ENCODE data around the gene VTCN1.
"Not testable (repeated sequence)": the region's sequence is repeated elsewhere in the genome, so short reads cannot be mapped to it uniquely, and the experiment has no call there.

The VTCN1 gene

DNA sequence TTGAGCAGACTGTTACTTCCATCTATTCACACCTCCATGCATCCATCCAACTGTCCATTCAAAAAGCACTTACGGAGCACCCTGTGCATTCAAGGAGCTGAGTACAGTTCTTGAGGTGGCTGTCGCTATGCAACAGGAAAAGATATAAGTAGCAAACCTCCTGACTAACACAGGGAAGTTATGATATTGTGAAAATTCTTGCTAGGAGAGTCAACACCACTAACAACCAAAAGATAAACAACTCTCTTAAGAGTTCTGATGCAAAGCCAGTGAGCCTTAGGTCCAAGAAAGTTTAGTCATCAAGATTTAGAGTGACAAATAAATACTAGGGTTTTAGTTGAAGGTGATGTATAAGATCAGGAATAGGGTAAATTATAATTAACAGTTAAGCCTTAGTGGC is 44.7 kb downstream of the VTCN1 start:
- DNase-seq (ENCODE audit: low spot score): no peak

- DNase-seq (ENCODE audit: low spot score): no peak
Observed at GRCh38 chr1:117164209-117164608, 46.5 kb downstream of the VTCN1 start.

DNA sequence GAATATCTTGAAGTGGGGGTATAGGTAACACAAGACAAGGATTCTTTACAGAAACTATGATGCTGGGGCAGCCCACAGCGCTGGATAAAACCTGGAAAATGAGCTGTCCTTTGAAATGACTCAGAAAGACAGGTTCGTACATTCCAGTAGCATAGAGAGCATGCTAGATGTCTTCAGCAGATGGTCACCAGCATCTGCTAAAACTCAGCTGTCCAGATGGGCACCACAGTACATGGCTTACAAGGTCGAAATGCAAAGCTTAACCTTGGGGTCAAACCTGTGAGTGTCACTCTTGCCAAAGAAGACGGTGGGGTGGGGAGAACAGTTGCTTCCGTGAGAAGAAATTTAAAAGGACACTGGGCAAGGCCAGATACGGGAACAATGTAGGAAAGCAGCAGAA is 47.9 kb downstream of the VTCN1 start:
- DNase-seq (ENCODE audit: low spot score): no peak

GRCh38 chr1:117161887-117162286 is 48.8 kb downstream of the VTCN1 start:
- DNase-seq (ENCODE audit: low spot score): no peak

GRCh38 chr1:117151305-117151704 is 59.4 kb downstream of the VTCN1 start:
- DNase-seq (ENCODE audit: low spot score): not testable (repeated sequence)

- DNase-seq (ENCODE audit: low spot score): no peak
Observed at GRCh38 chr1:117150316-117150715, 60.4 kb downstream of the VTCN1 start.

DNA sequence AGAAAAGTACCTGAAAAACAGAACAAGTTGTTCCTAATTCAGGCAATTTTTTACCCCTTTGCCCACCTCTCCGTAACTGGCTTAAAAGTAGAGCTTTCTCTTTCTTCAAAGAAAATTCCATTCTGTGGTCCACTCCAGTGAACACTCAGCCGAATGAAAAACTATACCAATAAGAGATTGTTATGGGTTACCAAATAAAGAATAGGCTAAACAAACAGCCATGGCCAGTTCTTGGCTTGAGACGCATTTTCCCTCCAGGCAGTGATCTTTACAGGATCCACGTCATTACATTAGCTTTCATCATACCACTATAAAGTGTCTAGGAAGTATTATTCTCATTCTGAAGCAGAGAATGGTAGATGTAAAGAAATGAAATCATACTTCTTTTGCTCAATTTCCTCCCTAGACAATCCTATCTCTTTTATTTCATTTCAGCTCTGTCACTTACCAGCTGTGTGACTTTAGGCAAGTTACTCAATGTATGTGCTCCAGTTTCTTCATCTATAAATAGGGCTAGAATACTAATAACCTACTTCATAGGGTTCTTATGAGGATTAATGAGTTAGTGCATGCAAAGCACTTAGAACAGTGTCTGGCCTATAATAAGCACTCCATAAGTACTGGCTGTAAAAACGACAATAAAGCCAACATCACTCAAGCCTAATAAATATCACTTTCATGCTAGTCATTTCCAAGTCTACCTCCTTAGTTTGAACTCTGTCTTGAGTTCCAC is 62.7 kb downstream of the VTCN1 start:
- DNase-seq (ENCODE audit: low spot score): no peak

- DNase-seq (ENCODE audit: low spot score): no peak
Observed at GRCh38 chr1:117147341-117147831, 63.3 kb downstream of the VTCN1 start.

DNA sequence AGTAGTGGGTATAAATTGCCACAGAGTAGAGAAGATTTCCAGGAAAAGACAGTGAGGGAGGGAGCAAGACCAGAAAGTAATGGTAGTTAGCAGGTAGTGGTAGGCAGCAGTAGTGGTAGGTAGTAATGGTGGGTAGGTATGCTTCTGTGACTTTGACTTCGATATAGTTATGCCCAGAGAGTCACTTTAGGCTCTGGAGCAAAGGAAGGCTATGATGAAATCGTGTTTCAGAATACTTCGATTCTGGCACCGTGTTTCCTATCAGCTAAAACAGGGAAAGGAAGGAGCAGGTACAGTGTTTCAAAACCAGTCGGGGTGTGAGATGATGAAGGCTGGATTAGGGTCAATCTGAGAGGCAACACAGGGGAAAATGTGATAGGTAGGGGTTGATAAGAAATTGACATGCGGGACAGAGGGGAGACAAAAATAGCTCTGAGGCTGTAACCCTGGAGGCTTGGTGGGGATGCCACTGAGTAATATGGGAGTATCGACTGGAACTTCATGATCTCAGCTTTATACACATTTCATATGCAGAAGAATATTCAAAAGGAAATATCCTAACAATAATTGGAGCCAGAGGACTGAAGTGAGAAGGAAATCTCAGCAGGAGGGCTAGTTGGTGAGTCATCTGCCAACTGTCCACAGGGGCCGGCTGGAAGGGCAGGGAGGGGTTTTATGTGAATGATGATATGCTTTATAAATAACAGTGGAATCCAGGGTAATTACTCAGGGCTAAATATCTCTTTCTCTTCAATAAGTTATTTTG is 64.0 kb downstream of the VTCN1 start:
- no peak for DNase-seq (ENCODE audit: low spot score)

- no peak for DNase-seq (ENCODE audit: low spot score)
Observed at GRCh38 chr1:117146072-117146471, 64.7 kb downstream of the VTCN1 start.

DNA sequence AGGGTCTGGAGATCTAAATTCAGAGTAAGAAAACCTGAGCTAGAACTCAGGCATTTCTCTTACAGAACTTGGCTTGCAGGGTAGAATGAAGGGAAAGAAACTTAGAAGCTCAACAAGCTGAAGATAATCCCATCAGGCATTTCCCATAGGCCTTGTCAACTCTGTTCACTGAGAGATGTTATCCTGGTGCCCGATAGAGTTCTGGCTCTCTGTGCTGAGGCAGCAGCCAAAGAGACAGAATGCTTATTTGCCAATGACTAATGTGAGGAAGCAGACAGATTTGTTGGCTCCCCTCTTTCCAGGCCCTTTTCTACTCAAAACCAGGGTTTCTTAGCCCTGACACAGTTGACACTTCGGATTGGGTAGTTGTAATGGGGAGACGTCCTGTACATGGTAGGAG is 66.9 kb downstream of the VTCN1 start:
- DNase-seq (ENCODE audit: low spot score): no peak

DNA sequence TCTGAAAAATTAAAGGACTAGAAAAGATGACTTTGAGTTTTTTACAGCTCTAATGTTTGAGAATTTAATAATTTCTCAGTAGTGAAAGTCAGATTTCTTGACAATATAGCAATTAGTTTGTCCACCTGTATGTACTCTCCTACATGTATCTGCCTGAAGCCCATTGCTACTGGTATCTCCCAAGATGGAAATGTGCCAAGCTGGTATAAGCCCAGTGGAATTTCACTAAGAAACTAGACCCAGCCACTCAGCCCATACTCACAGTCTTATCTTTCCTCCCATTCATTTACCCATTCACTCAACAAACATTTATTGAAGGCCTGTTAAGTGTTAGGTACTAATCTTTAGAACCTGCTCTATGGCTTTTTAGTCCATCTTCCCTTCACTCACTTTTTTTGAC is 67.6 kb downstream of the VTCN1 start:
- DNase-seq (ENCODE audit: low spot score): no peak

- no peak for DNase-seq (ENCODE audit: low spot score)
Observed at GRCh38 chr1:117142200-117142599, 68.5 kb downstream of the VTCN1 start.

GRCh38 chr1:117138561-117138960 is 72.2 kb downstream of the VTCN1 start:
- no peak for DNase-seq (ENCODE audit: low spot score)

GRCh38 chr1:117138106-117138505 is 72.6 kb downstream of the VTCN1 start:
- no peak for DNase-seq (ENCODE audit: low spot score)

DNA sequence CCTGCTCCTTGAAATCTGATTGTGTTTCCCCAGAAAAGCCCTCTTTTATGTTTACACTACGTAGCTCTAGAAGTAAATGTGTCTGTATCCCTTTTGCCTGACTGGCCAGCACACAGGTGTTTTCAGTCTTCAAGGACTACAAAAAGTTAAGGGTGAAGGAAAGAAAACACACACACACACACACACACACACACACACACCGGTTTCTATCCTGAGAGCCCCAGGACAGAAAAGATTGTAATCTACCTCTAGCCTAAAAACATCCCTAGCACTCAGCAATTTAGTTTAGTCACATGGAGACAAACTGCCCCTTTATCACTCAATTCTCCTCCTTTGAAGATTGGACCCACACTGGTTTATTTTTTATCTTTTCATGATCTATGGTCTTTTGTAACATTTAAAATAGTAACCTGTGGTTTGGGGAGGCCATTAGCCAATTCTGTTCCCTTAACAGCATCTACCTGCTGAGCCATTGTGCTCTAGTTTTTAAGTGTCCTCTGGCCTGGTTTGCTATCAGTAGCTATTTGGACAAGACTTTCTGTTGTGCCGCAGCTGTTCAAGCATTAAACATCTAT is 73.4 kb downstream of the VTCN1 start:
- DNase-seq (ENCODE audit: low spot score): no peak

DNA sequence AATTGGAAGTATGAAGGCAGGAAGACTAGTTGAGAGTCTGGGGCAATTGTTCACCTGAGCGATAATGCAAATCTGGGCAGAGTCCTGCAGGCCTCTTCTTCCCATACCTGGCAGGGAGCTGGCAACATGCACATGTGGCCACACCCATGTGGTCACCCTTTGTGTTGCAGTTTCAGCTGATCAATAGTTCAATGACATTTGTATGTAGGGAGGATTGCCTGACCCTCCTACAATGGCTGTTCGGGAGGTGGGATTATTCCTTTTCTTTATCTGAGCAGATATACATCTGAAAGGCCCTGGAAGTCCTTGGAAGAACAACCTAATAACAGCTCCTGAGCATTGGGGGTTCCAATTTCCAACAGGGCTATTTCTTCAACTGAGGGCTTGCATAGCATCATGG is 74.0 kb downstream of the VTCN1 start:
- DNase-seq (ENCODE audit: low spot score): no peak

DNA sequence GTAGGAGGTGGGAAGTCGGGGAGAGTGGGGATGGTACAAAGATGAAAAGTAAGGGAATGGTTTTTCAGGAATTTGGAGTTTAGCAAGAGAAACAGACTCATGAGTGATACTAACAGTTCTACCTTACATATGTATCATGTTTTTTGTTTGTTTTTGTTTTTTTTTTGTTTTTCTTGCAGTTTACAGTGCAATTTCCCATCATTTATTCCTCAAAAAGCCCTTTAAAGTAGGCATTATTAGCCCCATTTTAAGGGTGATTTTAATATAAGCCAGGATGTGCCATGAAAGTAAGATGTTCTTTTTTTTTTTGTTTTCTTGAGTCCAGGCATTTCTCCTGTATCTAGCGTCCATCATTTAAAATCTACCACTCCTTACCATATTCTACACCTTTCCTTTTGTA is 75.4 kb downstream of the VTCN1 start:
- no peak for DNase-seq (ENCODE audit: low spot score)

- no peak for DNase-seq (ENCODE audit: low spot score)
Observed at GRCh38 chr1:117130526-117130925, 80.2 kb downstream of the VTCN1 start.

DNA sequence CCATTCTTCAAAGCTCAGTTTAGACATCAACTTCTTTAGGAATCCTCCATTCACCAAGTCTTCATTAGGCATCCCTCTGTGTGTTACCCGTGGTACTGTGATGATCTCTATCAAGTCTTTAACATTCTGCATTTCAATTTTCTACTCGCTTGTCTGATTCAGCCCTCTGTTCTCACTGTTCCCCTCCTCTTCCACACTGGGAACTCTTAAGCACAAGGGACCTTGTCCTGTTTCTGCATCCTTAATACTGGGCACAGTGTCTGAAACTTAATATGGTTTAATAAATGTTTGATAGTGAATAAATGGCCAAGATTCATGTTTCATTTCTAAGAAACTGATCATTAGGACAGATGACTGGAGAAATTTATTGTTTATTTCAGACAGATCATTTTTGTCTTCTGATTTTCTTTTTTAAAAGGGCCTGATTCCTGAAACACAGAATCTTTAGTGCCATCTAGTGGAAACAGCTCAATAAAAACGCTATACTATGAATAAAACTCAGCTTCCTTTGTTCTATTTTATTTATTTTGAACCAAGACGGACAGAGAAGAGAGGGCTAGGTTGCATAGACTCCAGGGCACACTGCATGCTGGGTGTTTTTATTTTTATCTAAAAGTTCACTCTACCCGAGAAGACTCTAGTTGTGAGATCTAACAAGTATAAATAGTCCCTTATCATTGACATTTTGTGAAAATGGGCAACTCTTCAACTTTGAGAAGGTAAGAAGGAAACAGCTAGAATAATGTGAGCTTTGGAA is 82.2 kb downstream of the VTCN1 start:
- DNase-seq (ENCODE audit: low spot score): peak; percentile 76

DNA sequence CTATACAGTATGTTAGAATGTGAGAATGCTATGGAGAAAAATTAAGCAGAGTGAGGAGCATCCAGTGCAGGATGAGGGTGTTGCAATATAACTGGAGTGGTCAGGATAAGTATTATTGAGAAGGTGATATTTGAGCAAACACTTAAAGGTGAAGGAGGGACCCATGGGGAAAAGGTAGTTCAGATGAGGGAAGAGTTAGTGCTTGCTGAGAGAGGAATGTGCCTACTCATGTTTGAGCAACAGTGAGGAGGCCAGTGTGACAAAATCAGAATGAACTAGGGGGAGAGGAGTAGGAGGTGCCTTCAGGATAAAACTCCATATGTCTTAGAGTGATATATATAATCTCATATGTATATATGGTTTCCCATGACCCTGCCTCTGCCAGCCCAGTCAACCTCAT is 82.9 kb downstream of the VTCN1 start:
- DNase-seq (ENCODE audit: low spot score): no peak

- no peak for DNase-seq (ENCODE audit: low spot score)
Observed at GRCh38 chr1:117124661-117125060, 86.1 kb downstream of the VTCN1 start.
